Psoas muscle (tissue), 8 donors: Measurements from ENCODE around the gene DDR1. TPM values are rescaled to one million over a fixed set of nuclear protein-coding genes. Genes with fewer than 3 reads are reported as not detected.

ENCODE experiments used
- ATAC-seq, 4 donors: fragments of 200-7000 bp; cut with Tn5 transposase; one replicate each; pipeline ENCODE4 v1.9.1; 2020; ENCODE audit warnings: moderate library complexity in 3 of 4, mild to moderate bottlenecking in 2 of 4
- DNase-seq, 2 donors: peaks; one replicate each; pipeline ENCODE4 v3.0.0-alpha.2; 2020
- H3K27ac ChIP-seq: fragments of 200-600 bp; one replicate; pipeline ENCODE4 v1.8.0; 2022
- H3K27me3 ChIP-seq, 3 donors: fragments of 200-600 bp in 1 of 3; one replicate each; pipeline versions ENCODE4 v1.6.1 to v1.8.0; 2013 to 2022; ENCODE audit warnings: low read length in 2 of 3, mild to moderate bottlenecking in 2 of 3, moderate library complexity in 1 of 3; ENCODE audit not compliant: insufficient read depth in 3 of 3
- H3K36me3 ChIP-seq, 2 donors: fragments of 200-600 bp in 1 of 2; one replicate each; pipeline versions ENCODE4 v1.6.1 to v1.8.0; 2013 to 2022; ENCODE audit warnings: low read depth in 1 of 2, mild to moderate bottlenecking in 1 of 2, moderate library complexity in 1 of 2; ENCODE audit not compliant: insufficient read depth in 1 of 2
- H3K4me1 ChIP-seq: fragments of 200-600 bp; one replicate; pipeline ENCODE4 v1.8.0; 2022
- H3K4me3 ChIP-seq: fragments of 200-600 bp; one replicate; pipeline ENCODE4 v1.8.0; 2022; ENCODE audit warnings: mild to moderate bottlenecking
- H3K9me3 ChIP-seq: fragments of 200-600 bp; one replicate; pipeline ENCODE4 v1.8.0; 2022
- CTCF ChIP-seq: fragments of 200-600 bp; IDR thresholded peaks from one replicate; pipeline ENCODE4 v1.8.0; 2022; ENCODE audit warnings: antibody characterized with exemption
- WGBS, 3 donors: extraction: QIAGEN DNeasy Blood & Tissue Kit; methylation state at CpG; one replicate each; pipeline versions ENCODE4 v1.1.6 to v1.1.7; 2013; 5-methylcytosine and 5-hydroxymethylcytosine counted together
- intact Hi-C, 2 donors: fragments of 100-400 bp; cut with DNase I; formaldehyde crosslinking; loops; one replicate each; pipeline versions ENCODE4 v1.11.0 to v1.14.2; 2022
- polyA plus RNA-seq, 3 donors: library from polyadenylated mRNA; stranded (reverse); fragments of 200-250 nt; gene quantifications; one replicate each; pipeline ENCODE4 v1.2.3, GENCODE V29; 2013
- total RNA-seq, 4 donors: library from RNA; stranded (reverse); fragmentation: NEBNext Ultra II Directional in 2 of 4; extraction: Animal tissue kit (Norgen Biotek cat#: 25700) in 2 of 4; gene quantifications; one replicate each; pipeline versions ENCODE4 v1.2.1 to v1.2.4, GENCODE V29; 2021 to 2023
- donor health status: healthy with polysubstance abuse.
- donor health status: DM: no; HTN: no; CAD: no; lungs with moderate emphysema.
- donor health status: Bipolar disorder and iron deficiency.
- donor health status: healthy.
- donor health status: DM: yes; HTN: yes; CAD: no.
- donor health status: DM: no; HTN: no; CAD: no.
- donor health status: DM: no; HTN: no; CAD: no.
- donor health status: DM: yes; HTN: yes; CAD: no.

Gene DDR1
- total and polyA plus RNA-seq, 7 donors, result 2.2 to 129 (median 26.3) TPM

- Histone ChIP-seq H3K27me3 (no peaks in the 10 kb centered on the region), H3K4me1 (no peaks in the 10 kb centered on the region), H3K27ac (no peak overlapping the region), H3K4me3 (no peak overlapping the region), H3K9me3 (no peaks in the 10 kb centered on the region), H3K36me3 (no peaks in the 10 kb centered on the region)
- 79 to 90% (median 85%) methylated on average over 12 of the region's 12 CpGs for WGBS, 3 donors
- no peak for TF ChIP-seq CTCF
- ATAC-seq (no peak), DNase-seq (no peak)
- intact Hi-C loops, result loop anchor here in 1 of 2 donors (5.0 kb wide), 1 partner anchor 291 kb away; no protein-coding TSS in a partner anchor
These were observed 41.3 kb upstream of the DDR1 start for GRCh38 chr6:30842754-30843610.

DNA sequence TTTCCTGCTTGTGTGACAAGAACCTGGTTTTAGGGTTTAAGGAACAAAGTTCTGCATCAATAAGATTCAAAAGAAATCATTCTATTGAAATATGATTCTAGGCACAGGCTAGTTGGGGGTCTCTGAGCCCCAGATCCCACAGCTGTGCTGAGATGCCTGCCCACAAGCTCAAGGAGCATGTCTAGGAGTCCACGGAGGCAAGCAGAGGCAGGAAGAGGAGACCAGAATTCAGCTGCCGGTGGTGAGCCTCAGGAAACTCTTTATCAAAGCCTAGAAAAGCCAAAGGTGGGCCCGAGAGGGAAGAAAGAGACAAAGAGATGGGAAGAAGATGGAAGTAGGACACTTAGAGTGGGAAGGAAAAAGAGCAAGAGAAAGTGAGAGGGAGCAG lies 40.7 kb upstream of the DDR1 start:
- intact Hi-C loops, result loop anchor here in 1 of 2 donors (5.0 kb wide), 1 partner anchor 291 kb away; no protein-coding TSS in a partner anchor
- no peaks in the 10 kb centered on the region for H3K36me3 ChIP-seq
- H3K4me3 ChIP-seq, result no peak overlapping the region
- 53 to 54% (median 53%) methylated on average over 3 of the region's 3 CpGs for WGBS, 3 donors
- ATAC-seq, result no peak
- H3K27me3 ChIP-seq, result no peaks in the 10 kb centered on the region
- no peaks in the 10 kb centered on the region for H3K4me1 ChIP-seq
- H3K9me3 ChIP-seq, result no peaks in the 10 kb centered on the region
- H3K27ac ChIP-seq, result no peak overlapping the region
- no peak for DNase-seq
- no peak for TF ChIP-seq CTCF

GRCh38 chr6:30844118-30844535 lies 40.2 kb upstream of the DDR1 start:
- Histone ChIP-seq H3K9me3 (no peaks in the 10 kb centered on the region), H3K27me3 (no peaks in the 10 kb centered on the region), H3K36me3 (no peaks in the 10 kb centered on the region), H3K27ac (no peak overlapping the region), H3K4me1 (no peaks in the 10 kb centered on the region), H3K4me3 (no peak overlapping the region)
- ATAC-seq (no peak), DNase-seq (no peak)
- no peak for TF ChIP-seq CTCF
- WGBS, 3 donors, result 47 to 64% (median 62%) methylated on average over 3 of the region's 3 CpGs
- intact Hi-C loops, result loop anchor here in 1 of 2 donors (5.0 kb wide), 1 partner anchor 292 kb away; no protein-coding TSS in a partner anchor

- H3K4me1 ChIP-seq, result no peaks in the 10 kb centered on the region
- WGBS, 3 donors, result 64 to 76% (median 70%) methylated on average over 8 of the region's 8 CpGs
- no peaks in the 10 kb centered on the region for H3K9me3 ChIP-seq
- no peaks in the 10 kb centered on the region for H3K36me3 ChIP-seq
- intact Hi-C loops, result no loop called here
- no peaks in the 10 kb centered on the region for H3K27me3 ChIP-seq
- no peak overlapping the region for H3K27ac ChIP-seq
- no peak overlapping the region for H3K4me3 ChIP-seq
- DNase-seq (no peak), ATAC-seq (no peak)
- no peak for TF ChIP-seq CTCF
These were observed 39.1 kb upstream of the DDR1 start for GRCh38 chr6:30845183-30845582.
